ELR (cell line): Measurements from ENCODE around the gene ITPKB.
A peak's percentile ranks its signal among the peaks of the same experiment; 100 is the strongest.
"Not testable (repeated sequence)": the region's sequence is repeated elsewhere in the genome, so short reads cannot be mapped to it uniquely, and the experiment has no call there.

Experiments used
- DNase-seq: peaks from one replicate; pipeline ENCODE4 v3.0.0-alpha.2; 2015; ENCODE audit warnings: low read depth

The ITPKB gene

DNA sequence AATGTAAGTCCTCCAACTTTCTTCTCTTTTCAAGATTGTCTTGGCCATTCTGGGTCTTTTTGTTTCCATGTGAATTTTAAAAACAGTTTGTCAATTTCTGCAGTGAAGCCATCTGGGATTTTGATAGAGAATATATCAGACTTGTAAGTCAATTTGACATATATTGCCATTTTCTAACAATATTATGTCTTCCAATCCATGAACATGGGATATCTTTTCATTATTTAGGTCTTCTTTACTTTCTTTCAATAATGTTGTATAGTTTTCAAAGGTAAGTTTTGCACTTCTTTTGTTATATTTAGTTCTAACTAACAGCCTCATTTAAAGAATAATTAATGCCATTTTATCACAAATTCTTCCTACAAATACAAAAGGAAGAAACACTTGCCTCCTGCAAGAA lies 117.1 kb downstream of the ITPKB start:
- no peak for DNase-seq

DNA sequence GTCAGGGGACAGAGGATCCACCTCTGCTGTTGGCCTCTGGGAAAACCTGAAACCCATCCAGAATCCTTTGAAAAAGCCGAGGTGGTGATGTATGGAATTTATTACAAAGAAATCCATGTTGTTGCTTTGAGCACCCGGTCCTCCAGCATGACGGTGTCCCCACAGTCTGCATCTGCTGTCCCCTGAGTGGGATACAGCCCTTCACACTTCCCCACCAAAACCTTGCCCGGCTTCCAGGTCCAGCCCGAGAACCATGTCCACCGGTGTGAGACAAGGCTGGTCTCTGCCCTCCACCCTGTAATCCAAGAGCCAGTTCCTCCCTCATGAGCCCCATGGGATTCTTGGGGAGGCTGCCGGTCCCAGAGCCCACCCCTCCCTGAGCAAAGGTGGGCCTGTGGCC lies 120.1 kb downstream of the ITPKB start:
- no peak for DNase-seq

DNA sequence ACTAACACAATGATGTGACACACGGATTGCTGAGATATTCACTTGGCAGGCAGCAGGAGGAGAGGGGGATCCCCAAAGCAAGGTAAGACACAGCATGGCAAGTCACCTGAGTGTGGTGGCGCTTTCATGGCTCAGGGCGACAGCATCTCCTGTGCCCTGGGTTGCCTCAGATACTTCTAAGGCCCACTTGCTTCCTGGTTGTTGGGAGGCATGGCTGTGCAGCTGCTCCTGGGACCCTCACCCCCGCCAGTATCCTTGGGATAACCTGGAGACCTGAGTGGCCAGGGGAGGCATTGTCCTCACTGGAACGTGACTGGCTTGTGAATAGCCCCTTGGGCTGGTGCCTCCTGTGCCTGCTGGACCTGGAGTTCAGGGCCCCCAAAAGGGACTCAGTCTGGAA lies 120.7 kb downstream of the ITPKB start:
- no peak for DNase-seq

DNA sequence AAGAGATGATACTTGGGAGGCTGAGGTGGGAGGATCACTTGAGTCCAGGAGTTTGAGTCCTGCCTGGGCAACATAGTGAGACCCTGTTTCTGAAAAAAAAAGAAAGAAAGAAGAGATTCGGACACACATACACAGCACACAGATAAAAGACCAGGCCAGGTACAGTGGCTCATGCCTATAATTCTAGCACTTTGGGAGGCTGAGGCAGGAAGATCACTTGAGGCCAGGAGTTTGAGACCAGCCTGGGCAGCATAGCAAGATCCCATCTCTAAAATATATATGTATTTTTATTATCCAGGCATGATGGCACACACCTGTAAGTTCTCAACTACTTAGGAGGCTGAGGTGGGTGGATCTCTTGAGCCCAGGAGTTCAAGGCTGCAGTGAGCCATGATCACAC lies 121.4 kb downstream of the ITPKB start:
- not testable (repeated sequence) for DNase-seq

DNA sequence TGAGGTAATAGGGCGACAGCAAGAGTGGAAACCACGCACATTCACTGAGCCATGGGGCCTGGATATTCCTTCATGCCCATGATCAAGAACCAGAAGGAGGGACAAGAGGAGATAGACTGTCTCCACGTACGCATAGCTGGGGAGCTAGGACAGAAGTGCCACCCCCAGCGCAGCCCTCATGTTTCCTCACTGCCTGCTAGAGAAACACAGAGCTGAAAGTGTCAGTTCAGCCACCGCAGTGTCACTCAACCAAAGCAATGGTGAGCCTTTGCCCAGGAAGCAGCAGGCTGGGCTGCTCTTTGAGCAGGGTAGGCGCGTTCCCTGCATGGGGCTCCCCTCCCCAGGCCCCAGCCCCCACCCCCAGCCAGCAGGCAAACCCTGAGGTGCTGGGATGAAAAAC lies 122.0 kb downstream of the ITPKB start:
- DNase-seq = no peak

DNA sequence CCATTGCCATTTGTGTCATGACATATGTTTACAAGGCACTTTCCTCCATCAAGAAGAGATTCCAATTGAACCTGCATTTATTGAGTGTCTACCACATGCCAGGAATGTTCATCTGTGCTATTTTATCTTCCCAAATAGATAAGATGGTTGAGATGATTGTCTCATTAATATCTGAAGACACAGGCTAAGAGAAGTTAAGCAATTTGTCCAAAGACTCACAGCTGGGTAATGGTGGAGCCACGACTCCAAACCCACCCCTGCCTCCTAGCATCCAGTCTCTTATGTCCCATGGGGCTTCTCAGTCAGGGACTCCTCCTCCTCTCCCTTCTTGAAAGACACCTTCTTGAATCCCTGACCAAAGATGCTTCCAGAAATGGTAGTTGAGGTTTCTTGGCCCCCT lies 122.4 kb downstream of the ITPKB start:
- DNase-seq = no peak

DNA sequence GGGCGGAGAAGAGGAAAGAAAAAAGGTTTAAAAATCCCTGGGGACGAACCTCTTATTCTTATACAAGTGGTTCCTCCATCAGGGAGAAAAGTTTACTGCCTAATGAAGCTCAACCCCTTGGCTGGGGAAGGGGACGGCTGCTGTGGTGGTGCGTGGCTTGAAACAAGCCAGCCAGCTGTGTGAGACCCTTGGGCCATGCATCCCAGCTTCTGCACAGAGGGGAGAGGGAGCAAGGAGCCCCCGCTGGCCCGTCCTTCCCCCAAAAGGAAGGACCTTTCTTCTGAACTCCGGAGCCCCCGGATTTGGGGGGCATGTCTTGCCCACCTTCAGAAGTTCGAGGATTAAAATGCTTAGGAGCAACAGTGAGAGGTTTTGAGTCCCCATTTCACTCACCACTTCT lies 123.2 kb downstream of the ITPKB start:
- DNase-seq = no peak

DNA sequence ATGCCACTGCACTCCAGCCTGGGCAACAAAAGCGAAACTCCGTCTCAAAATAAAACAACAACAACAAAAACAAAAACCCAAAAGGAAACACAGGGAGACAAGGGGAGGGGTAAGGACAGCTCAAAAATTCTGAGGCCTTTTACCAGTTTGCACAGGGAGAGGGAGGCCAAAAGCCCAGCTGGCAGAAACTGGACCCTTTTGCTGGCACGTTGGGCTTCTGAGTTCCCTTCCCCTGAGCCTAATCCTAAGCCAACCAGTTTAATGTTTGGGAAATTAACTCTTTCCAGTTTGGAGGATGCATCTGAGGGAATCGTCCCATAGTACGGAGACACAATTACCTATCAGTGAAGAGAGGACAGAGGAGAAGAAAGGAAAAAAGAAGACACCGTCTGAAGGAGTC lies 127.1 kb downstream of the ITPKB start:
- DNase-seq = not testable (repeated sequence)

DNA sequence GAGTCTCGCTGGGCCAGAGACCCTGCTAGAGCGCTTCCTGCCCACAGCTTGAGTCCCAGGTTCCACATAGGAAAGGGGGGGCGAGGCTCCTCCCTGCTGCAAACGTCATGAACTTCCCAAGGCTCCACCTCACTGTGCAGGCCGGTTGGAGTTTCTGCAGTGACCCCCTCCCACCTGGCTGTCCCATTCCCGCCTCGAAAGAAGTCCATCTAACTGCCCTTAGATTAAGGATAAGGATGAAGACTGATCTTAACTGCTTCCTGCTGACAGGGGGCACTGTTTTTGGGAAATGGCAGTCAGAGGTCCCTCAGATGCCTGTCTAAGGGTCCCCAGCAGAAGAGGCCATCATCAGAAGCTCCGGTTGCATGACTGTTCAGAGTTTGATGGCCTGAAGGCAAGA lies 127.8 kb downstream of the ITPKB start:
- DNase-seq = no peak

DNA sequence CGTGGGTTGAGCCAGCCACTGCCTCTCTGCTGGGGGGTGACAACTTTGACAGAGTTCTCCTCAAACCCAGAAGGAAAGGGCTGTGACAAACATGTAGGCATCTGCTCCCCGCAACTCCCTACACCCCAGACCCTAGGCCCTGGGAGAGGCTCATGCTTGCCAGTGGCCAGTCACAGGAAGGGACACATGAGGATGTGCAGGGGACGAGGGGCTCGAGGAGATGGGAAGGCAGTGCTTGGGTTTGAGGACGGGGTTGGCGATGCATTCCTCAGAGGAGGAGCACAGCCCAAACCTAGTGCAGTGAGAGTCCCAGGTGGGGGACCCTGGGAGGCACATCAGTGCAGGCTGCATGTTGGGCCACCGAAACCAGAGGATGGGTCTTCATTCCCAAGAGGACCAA lies 128.4 kb downstream of the ITPKB start:
- no peak for DNase-seq

DNA sequence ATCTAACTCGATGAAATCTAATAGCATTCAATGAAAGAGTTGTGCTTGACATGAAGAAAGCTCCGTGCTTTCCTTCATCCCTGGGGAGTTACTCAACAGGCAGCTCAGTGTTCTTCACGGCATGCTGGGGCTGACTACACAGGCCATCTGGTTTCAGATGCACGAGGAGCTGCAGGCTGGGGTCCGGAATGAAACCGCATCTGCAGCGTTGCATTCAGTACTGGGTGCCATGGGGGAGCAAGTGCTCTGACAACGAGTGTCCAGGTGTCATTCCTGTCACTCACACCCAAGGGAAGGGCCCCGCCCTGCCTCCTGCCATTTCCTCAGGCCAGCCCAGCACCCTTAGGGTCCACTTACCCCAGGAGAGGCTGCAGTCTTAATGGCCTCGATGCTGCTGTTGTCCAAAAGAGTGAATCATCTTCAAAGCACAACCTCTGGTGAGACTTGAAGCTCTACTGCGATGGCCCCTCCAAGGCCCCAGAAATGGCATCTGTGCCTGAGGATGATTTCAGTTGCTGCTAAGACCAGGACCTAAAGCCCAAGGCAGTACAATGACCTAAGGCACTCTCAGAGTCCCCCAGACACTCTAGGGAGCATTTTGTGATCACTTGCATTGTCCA lies 129.1 kb downstream of the ITPKB start:
- DNase-seq = no peak

DNA sequence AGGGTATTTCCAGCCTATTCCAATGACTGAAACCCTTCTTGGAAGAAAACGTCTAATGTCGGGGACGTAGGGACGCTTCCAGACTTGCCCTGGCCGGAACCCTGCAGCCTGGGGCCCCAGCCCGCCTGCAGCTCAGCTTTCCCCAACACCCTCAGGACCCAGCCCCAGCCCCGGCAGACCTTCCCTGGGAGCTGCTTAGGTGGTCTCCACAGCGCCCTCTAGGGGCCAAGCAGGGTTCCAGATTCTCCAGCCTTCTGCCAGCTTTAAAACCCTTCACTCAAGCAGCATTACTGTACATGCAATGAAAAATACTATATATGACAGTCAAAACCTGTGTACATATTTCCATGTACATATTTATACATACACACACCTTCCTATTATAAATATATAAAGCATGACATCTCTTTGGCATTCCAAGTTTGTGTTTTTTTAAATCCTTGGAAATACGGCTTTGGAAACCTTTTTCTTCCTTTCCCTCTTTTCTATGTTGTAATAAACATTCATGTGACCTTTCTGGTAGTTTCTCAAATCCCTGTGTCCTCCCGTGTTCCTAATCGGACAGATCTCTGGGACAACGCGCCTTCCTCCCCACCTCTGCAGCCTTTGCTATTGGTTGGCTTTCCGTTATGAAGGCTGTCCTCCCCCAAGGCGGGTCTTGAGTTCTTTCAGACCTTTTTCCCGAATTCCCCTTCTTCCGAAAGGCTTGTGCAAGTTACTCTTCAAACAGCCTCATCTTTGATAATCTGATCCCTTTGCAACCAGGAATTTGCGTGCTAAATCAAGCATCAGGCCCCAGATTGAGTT lies 130.2 kb downstream of the ITPKB start:
- peak; percentile 63 for DNase-seq

DNA sequence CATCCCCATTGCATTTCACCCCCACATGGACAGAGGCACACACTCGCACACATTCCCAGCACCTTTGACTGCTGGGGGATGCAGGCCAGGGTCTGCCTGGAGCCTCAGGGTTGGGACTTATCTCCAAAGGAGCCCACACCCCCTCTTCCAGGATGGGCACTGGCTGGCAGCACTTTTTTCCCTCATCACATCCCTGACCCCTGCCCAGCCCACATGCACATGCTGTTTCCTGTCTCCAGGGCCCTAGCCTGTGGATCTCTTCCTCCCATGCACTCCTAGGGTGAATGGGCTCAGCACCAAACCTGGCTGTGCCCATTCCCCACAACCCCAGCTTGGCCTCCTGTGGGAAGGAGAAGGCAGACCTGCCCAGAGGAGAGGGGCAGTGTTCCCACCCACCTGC lies 131.3 kb downstream of the ITPKB start:
- no peak for DNase-seq

DNA sequence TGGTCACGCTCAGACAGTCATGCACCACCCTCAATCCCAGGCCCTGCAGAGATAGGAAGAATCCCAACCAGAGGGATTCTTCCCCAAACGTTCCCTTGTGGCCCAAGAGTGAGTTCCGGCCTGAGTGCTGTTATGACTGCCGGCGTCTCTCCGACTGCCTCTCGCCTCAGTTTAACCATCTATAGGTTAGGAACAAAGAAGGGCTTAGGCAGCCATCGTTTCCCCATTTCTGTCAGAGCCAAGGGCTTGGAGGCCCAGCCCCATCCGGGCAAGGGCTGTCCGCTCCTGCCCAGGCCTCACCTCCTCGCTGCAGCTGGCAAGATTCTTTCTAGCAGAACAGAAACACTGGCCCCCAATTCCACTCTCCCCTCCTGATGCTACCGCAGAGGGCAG lies 131.8 kb downstream of the ITPKB start:
- no peak for DNase-seq

DNA sequence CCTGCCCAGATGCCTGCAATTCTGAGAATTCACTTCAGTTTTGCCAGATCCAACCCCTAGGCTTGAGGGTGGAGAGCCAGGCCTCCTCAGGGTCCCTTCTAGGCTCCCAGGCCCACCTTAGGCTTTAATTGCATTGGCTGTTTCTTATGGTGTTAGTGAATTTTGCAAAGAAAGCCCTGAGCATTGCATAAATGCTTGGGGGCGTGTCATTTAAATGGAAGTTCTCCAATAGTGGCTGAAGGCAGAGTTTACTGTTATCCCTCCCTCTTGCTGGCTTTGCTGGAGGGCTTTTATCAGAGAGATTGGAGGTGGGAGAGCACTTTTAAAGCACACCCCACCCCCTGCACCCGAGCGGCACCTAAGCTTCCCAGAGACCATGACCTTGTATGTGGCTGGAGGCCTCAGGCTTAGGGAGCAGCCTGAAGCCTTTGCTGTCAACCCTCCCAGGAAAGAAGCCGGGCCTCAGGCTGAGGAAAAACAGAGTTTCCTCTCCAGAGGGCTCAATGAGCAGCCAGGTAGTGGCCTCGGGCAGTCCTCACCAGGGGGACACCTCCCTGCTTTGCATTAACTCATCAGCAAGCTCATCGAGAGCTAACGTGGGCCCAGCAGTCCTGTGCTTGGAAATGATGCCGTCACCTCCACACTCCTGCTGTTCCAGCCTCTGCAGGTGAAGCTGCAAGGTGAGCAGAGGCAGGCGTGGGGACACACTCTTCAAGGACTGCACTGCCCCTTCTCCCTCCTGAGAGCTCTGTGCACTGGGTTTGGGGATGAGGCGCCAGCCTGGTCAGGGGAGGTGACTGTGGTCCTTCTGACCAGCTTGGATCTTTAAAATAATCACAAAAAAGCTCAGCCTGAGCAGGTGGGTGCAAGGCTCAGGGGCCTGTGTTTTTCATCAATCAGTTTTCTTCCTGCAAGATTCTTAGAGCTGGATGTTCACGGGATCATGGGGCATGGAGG lies 132.5 kb downstream of the ITPKB start:
- DNase-seq = no peak

DNA sequence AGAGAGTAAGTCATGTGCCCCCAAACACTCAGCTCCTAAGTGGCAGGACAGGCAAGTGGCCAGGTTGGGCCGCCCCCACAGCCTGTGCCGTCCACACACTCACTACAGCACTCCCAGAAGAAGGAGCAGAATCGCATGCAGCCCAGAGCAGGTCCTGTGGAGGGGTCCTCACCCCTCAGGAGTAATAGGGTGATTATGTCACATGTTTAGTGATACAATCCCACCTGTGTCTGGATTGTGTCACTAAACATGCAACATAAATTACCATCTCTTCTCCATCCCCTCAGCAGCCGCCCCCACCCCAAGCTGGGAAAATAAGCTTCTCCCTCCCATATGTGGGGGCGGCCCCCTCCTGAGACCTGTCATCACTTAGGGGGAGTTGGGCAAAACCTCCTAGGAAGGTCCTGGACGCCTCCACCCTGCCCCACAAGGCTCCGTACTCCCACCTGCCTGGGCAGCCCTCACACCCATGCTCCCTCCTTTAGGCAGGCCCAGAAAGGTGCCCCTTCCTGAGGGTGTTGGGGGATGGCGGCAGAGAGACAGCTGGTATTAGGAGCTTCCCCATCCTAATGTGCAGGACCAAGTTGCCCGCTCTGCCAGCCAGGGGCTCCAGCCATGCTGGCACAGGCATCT lies 133.6 kb downstream of the ITPKB start:
- no peak for DNase-seq

DNA sequence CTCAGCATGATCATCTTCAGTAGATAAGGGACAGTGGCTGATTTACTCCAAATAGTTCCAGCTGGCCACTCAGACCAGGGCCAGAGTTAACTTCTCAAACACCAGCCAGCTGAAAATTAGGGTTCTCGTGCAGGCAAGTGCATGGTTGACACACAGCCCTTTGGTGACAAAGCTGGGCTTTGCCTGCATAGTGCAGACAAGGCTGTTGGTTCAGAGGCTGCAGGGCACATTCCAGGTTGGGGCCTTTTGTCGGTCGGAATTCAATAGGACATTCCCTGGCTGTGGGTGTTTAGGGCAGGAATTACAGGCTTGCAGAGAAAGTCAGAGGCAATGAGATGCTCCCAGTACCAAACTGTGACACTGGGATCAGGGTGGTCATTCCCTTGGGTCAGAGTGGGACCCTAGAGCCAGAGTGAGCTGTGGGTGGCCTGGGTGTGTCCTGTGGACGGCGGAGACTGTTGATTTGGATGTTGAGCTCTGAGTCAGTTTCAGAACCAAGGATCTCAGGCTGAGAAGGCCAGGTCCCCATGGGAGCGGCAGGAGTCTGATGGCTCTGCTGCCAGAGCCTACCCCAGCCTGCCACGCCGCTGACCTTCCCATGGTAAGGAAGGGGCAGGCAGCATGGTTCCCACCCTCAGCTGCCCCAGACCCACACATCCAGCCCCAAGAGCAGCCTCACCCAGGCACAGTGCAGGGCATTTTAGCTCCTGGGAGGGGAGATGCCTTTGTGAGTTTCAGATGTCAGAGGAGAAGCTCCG lies 134.3 kb downstream of the ITPKB start:
- DNase-seq = no peak

DNA sequence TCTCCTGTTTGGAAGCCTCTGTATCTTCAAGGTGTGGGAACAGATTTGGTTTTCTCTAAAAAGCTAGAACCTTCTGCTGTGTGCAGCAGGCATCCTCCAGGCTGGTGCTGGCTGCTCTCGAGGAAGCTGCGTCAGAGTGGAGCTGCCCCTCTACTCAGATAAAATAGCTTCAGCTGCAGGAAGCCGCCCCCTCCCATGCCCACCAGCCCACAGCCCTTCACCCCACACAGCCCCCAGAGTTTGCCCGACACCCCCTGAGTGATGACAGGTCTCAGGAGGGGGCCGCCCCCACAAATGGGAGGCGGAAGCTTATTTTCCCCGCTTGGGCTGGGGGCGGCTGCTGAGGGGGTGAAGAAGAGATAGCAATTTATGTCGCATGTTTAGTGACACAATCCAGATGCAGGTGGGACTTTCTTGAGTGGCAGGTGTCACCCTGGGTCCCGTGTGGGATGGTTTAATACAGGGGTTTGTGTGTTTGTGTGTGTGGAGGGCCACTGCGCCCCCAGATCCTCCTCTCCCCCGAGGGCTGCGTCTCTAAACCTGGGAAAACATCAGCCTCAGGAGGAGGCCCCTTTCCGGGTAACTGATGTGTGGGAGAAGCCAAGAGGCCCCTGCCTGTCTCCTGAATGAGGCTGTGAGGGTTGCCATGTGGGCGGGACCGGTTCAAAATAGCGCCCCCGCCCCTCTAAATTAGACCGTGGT lies 135.1 kb downstream of the ITPKB start:
- DNase-seq = no peak

DNA sequence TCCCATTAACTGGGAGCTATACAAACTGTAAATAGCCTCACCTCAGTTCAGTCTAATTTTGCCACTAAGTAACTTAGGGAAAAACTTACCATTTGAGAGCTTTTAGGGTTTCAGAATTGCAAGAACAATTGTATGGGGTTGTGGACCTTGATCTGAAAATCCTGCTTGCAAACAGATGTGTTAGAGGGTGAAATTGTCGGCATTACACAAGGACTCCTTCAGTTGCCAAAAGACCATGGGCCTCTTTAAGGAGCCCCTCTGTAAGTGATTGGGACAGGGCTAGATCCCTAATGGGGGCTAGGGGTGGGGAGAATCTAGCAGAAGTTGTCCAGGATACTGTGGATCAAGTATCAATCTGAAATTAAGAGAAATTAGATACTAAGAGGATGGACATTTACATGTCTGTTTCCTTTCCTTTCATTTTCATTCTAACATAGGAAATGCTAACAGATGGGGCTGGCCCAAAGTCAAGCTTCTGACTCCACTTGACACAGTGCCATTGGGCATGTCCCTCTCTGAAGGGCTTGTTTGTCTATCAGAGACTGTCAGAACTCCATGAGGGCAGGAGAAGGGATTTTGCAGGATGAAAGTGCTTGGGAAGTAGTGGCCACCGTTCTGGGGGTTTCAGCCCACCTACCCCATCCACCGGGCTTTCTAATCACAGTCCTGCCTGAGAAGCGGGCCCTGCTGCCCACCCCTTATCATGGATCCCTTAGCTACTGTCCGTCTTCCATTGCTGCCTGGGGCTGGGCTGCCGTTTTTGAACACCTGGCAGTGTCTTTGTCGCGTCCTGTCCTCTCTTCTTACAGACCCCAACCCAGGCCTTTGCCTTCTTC lies 135.8 kb downstream of the ITPKB start:
- DNase-seq = peak; percentile 22
